ENCODE measurements around the gene GXYLT2.

Gene GXYLT2

GRCh38 chr3:72907131-72907711 lies 19.4 kb downstream of the GXYLT2 start:
- CTCF ChIA-PET: no interaction called here
- no peak for TF ChIP-seq CTCF (IDR thresholded peaks at IDR 0.05; ENCODE audit: control extremely low read depth, extremely low read depth, low read depth, missing control alignments)
- DNase-seq (ENCODE audit: extremely low spot score): no peak
- POLR2A ChIA-PET: no interaction called here

GRCh38 chr3:72907731-72908620 lies 20.1 kb downstream of the GXYLT2 start:
- ChIA-PET CTCF (no interaction called here), POLR2A (no interaction called here)
- TF ChIP-seq CTCF (IDR thresholded peaks at IDR 0.05; ENCODE audit: control extremely low read depth, extremely low read depth, low read depth, missing control alignments): no peak
- DNase-seq (ENCODE audit: extremely low spot score): no peak

DNA sequence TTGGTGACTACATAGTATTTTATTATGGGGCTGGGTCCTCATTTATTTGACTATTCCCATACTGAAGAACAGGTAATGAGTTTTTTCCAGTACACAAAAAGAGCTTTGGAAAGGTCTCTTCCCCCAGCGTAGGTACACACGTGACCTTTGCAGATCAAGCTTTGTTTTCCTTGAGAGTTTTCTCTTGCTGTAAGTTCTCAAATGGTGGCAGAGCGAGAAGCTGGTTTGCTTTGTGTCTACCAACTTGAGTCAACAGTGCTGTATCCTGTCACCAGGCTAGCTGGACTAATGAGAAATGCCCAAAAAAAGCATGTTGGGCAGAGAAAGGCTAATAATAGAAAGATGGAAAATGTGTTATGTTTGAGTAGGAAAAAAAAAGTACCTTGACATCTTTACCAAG lies 21.7 kb downstream of the GXYLT2 start:
- ChIA-PET POLR2A (interaction anchor here (0.7 kb wide), 1 partner anchor 556 kb away, joined by 6 read pairs; no protein-coding TSS in a partner anchor), CTCF (interaction anchor here (0.7 to 1.2 kb wide), 3 partner anchors 26 to 176 kb away, joined by 3 read pairs; no protein-coding TSS in a partner anchor)
- TF ChIP-seq CTCF (IDR thresholded peaks at IDR 0.05; ENCODE audit: control extremely low read depth, extremely low read depth, low read depth, missing control alignments): no peak
- no peak for DNase-seq (ENCODE audit: extremely low spot score)

DNA sequence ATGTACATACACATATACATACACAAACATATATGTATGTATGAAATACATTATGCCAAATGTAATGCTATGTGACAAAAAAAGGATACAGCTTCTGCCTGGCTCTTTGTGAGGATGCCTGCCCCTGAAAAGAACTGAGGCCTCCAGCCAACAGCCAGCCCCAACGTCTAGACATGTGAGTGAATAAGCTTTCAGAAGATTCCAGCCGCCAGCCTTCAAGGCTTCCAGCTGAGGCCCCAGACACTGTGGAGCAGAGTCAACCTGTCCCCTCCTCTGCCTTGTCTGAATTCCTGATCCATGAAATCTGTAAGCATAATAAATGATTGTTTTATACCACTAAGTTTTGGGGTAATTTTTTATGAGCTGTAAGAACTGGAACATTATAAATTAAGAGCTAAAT lies 24.7 kb downstream of the GXYLT2 start:
- no peak for DNase-seq (ENCODE audit: extremely low spot score)
- POLR2A ChIA-PET: no interaction called here
- no peak for TF ChIP-seq CTCF (IDR thresholded peaks at IDR 0.05; ENCODE audit: control extremely low read depth, extremely low read depth, low read depth, missing control alignments)
- CTCF ChIA-PET: no interaction called here

DNA sequence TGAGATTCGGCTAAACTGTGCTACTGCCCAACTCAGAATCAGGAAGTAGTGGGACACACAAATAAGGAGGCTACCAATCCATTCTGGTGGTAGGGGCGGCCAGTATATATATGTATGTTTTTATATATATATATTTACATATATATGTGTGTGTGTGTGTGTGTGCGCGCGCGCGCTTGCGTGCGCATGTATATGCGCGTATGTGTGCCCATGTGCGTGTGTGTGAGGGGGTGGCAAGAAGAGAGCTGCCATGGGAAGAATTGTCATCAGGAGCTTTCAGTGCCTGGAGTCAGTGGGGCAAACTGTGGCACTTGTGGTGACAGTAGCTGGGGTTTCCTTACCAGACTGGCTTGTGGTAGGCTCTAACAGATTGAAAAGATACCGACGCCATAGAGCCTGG lies 26.5 kb downstream of the GXYLT2 start:
- no peak for DNase-seq (ENCODE audit: extremely low spot score)
- POLR2A ChIA-PET: no interaction called here
- TF ChIP-seq CTCF (IDR thresholded peaks at IDR 0.05; ENCODE audit: control extremely low read depth, extremely low read depth, low read depth, missing control alignments): no peak
- CTCF ChIA-PET: no interaction called here

GRCh38 chr3:72916250-72916649 lies 28.4 kb downstream of the GXYLT2 start:
- no peak for DNase-seq (ENCODE audit: extremely low spot score)
- TF ChIP-seq CTCF (IDR thresholded peaks at IDR 0.05; ENCODE audit: control extremely low read depth, extremely low read depth, low read depth, missing control alignments): no peak
- ChIA-PET CTCF (no interaction called here), POLR2A (no interaction called here)
